Mucosa of descending colon (tissue), 3 donors: ENCODE data around the gene OLFML2A. TPM values are rescaled to one million over a fixed set of nuclear protein-coding genes. Genes with fewer than 3 reads are reported as not detected.

ENCODE experiments used
- ATAC-seq: fragments of 200-7000 bp; cut with Tn5 transposase; one replicate; pipeline ENCODE4 v1.9.1; 2020; ENCODE audit warnings: mild to moderate bottlenecking, moderate library complexity
- DNase-seq, 3 donors: peaks; one replicate each; pipeline ENCODE4 v3.0.0-alpha.2; 2020
- H3K36me3 ChIP-seq: fragments of 200-600 bp; one replicate; pipeline ENCODE4 v1.8.0; 2021; ENCODE audit warnings: low read depth, mild to moderate bottlenecking
- H3K4me1 ChIP-seq: fragments of 200-600 bp; one replicate; pipeline ENCODE4 v1.8.0; 2021; ENCODE audit warnings: low read depth, mild to moderate bottlenecking
- H3K4me3 ChIP-seq: fragments of 200-600 bp; one replicate; pipeline ENCODE4 v1.8.0; 2021; ENCODE audit warnings: mild to moderate bottlenecking
- H3K9me3 ChIP-seq: fragments of 200-600 bp; one replicate; pipeline ENCODE4 v1.8.0; 2021; ENCODE audit warnings: mild to moderate bottlenecking
- intact Hi-C, 2 donors: fragments of 100-400 bp; cut with DNase I in 1 of 2; cut with micrococcal nuclease in 1 of 2; formaldehyde crosslinking; loops; one replicate each; pipeline versions ENCODE4 v1.11.0 to v1.11.1; 2022; cut with DNase I, micrococcal nuclease
- total RNA-seq, 3 donors: library from RNA; stranded (reverse); fragmentation: NEBNext Ultra II Directional in 2 of 3; extraction: Animal tissue kit (Norgen Biotek cat#: 25700) in 2 of 3; gene quantifications; one replicate each; pipeline versions ENCODE4 v1.2.1 to v1.2.4, GENCODE V29; 2021 to 2023
- TF ChIP-seq, protein P1 (sequence below): fragments of 200-600 bp; IDR thresholded peaks from one replicate; pipeline ENCODE4 v1.8.0; 2022; ENCODE audit warnings: antibody characterized with exemption, mild to moderate bottlenecking
- donor health status: DM: no; HTN: no; CAD: no; lungs with moderate emphysema.
- donor health status: DM: no; HTN: no; CAD: no.
- donor health status: DM: no; HTN: yes; CAD: no.

The OLFML2A gene
- total RNA-seq, 3 donors from 2014 or later: 2.8 to 48.3 (median 4.7) TPM

DNA sequence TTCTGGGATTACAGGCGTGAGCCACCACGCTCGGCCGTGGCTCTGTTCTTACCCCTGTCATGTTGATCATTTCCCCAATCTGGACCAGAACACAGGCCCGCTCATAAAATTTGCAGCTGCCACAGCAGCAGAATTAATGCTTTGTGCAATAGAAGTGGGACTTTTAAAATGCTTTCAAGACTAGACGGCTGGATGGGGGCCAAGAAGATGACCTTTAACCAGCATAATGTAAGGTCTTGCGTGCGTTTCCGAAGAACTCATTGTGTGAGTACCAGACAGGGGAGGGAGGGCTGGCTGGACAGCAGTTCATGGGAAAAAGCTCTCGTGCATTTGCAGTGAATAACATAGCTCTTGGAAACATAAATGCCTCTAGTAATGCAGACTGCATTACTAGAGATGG is 72.9 kb downstream of the OLFML2A start:
- intact Hi-C loops: no loop called here
- TF ChIP-seq, protein P1, sequence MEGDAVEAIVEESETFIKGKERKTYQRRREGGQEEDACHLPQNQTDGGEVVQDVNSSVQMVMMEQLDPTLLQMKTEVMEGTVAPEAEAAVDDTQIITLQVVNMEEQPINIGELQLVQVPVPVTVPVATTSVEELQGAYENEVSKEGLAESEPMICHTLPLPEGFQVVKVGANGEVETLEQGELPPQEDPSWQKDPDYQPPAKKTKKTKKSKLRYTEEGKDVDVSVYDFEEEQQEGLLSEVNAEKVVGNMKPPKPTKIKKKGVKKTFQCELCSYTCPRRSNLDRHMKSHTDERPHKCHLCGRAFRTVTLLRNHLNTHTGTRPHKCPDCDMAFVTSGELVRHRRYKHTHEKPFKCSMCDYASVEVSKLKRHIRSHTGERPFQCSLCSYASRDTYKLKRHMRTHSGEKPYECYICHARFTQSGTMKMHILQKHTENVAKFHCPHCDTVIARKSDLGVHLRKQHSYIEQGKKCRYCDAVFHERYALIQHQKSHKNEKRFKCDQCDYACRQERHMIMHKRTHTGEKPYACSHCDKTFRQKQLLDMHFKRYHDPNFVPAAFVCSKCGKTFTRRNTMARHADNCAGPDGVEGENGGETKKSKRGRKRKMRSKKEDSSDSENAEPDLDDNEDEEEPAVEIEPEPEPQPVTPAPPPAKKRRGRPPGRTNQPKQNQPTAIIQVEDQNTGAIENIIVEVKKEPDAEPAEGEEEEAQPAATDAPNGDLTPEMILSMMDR: no peak
- no peaks in the 10 kb centered on the region for H3K36me3 ChIP-seq
- no peak for ATAC-seq
- no peaks in the 10 kb centered on the region for H3K9me3 ChIP-seq
- DNase-seq: peak in 2 of 3 donors; percentile 10 to 64
- H3K4me1 ChIP-seq: peaks cover 14% of the 10 kb centered on the region
- no peak overlapping the region for H3K4me3 ChIP-seq

DNA sequence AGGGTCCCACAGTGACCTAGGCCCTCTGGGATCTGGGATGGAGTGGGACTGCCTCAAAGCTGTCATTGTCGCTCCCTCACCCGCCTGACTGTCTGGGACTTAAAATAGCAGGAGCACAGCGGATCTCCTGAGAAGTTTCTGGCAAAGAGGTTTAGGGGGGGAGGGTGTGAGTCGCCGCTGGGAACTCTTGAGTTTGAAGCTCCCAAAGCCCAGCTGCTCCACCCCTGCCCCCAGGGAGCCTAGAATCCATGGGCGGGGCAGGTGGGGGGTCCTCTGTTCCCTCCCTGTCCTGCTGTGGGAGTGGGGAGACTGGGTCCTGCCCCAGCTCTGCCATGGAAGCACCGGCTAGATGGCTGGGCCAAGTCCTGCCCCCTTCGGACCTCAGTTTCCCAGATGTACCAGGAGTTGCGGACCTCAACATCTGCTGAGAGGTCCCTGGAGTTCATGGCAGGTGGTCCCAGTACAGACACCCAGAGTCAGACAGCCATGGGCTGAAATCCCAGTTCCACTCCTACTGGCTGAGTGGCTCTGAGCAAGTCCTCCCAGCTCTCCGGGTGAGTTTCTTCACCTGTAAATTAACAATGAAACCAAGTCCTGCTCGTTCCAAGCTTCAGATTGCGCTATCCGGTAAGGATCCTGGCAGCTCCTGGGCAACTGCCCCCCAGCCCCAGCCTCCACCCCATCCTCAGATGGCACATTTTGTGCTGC is 75.3 kb downstream of the OLFML2A start:
- intact Hi-C loops: loop anchor here (2.0 kb wide), 2 partner anchors 77 to 79 kb away; no protein-coding TSS in a partner anchor
- no peaks in the 10 kb centered on the region for H3K9me3 ChIP-seq
- no peak overlapping the region for H3K4me3 ChIP-seq
- H3K36me3 ChIP-seq: no peaks in the 10 kb centered on the region
- TF ChIP-seq, protein P1: no peak
- peaks cover 14% of the 10 kb centered on the region for H3K4me1 ChIP-seq
- no peak for ATAC-seq
- DNase-seq: no peak

DNA sequence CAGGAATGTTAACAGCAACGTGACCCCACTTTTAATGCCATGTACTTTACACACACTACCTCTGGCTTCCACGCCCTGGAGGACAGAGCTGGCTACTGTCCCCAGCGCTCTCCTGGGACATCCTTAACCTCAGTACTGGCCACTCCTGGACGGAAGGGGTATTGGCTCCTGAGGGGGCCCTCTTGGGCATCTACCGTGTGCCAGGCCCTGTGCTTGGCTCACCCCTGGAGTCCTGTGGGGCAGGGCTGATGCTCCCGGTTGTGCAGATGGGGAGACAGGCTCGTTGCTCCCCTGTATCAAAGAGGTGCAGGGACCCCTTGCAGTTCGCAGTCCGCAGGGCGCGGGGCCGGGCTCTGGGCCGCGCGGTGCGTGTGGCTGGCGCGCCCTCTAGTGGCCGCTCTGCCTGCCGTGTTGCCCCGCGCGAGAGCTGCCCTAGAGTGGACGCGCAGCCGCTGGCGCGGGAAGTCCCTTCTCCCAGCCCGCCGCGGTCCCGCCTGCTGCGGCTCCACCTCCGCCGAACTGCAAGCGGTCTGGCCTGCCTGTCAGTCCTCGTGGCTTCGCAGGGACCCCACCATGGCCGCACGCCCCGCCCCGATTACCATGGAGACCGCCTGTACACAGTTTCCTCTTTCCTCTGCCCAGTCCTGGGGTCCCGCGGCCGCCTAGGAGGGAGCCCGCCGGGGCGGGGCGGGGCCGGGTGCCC is 76.0 kb downstream of the OLFML2A start, which contains the start of gene WDR38:
Gene WDR38, plus strand, starts transcription at position 632 of the 703 bp plus-strand sequence. CDS start 72 bp downstream, outside the sequence.
- Histone ChIP-seq H3K36me3 (peaks cover 5% of the 10 kb centered on the region), H3K9me3 (no peaks in the 10 kb centered on the region), H3K4me3 (no peak within 1 kb of the TSS), H3K4me1 (peaks cover 14% of the 10 kb centered on the region)
- ATAC-seq (peak; percentile 93), DNase-seq (peak; percentile 81 to 86 (median 83))
- TF ChIP-seq, protein P1: peak; percentile 85
- intact Hi-C loops: loop anchor here (2.0 kb wide), 2 partner anchors 78 to 80 kb away; no protein-coding TSS in a partner anchor

DNA sequence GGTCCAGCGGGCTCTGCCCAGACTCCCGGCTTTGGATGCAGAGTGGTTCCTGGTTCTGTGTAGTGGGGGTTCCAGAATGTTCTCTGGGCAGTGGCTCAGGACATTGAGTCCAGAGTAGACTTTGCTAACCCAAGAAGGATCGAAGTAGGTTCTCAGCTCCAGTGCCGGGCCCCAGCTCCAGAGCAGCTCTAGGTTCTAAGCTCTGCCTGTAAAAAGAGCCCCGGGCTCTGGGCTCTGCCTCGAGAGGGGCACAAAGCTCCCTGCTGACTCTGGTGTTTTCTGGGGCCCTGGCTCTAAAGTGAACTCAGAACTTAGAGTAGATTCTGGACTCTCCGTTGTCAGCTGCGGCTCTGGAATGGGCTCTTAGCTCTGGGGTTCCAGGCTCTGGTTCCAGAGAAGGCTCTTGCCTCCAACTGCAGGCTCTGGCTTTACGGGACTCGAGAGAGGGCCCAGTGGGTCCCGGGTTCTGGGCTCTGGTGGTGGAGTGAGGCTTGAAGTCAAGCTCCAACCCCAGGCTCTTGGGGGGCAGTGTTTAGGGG is 76.7 kb downstream of the OLFML2A start:
- no peak for DNase-seq
- Histone ChIP-seq H3K36me3 (peaks cover 12% of the 10 kb centered on the region), H3K4me1 (peaks cover 14% of the 10 kb centered on the region), H3K9me3 (no peaks in the 10 kb centered on the region), H3K4me3 (no peak overlapping the region)
- ATAC-seq: peak; percentile 2
- intact Hi-C loops: loop anchor here (2.0 kb wide), 2 partner anchors 79 to 81 kb away; no protein-coding TSS in a partner anchor
- TF ChIP-seq, protein P1: no peak

DNA sequence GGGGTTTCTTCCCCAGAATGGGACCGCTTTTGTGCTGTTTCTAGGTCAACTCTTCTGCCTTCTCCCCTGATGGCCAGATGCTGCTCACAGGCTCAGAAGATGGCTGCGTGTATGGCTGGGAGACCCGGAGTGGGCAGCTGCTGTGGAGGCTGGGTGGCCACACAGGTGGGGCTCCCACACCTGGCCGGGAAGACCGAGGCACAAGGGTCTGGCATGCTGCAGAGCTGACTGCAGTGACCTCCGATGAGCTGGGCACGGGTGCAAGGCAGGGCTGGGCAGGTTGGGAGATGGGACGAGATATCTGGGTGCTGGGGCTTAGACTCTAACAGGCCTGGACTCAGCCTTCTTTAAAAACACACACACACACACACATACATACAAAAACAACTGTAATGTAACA is 77.2 kb downstream of the OLFML2A start:
- ATAC-seq: no peak
- intact Hi-C loops: no loop called here
- TF ChIP-seq, protein P1: no peak

More for the DNA sequence above, 77.2 kb downstream of the OLFML2A start:
- peaks cover 17% of the 10 kb centered on the region for H3K36me3 ChIP-seq
- DNase-seq: no peak
- no peaks in the 10 kb centered on the region for H3K9me3 ChIP-seq
- H3K4me1 ChIP-seq: peaks cover 14% of the 10 kb centered on the region
- H3K4me3 ChIP-seq: no peak overlapping the region
